ENCODE results near the gene HNRNPM. TPM values are rescaled to one million over a fixed set of nuclear protein-coding genes. Genes with fewer than 3 reads are reported as not detected.
A peak's percentile ranks its signal among the peaks of the same experiment; 100 is the strongest.
"Not testable (repeated sequence)": the region's sequence is repeated elsewhere in the genome, so short reads cannot be mapped to it uniquely, and the experiment has no call there.

The HNRNPM gene
- total and polyA plus RNA-seq, 5 experiments from 2014 or later: 207 to 304 (median 217) TPM

- POLR2A ChIA-PET: interaction anchor here (0.5 to 19.3 kb wide), 16 partner anchors 8 to 239 kb away, joined by 3 to 802 read pairs (median 6); partner anchors contain the start of genes HNRNPM, MYO1F and ZNF414
- DNase-seq: peak; percentile 34 to 78 (median 64)
- Mint-ChIP-seq H3K27me3 (no peaks in the 10 kb centered on the region), H3K4me3 (peak overlapping the region; percentile 90 to 97 (median 94)), H3K36me3 (peaks cover 0 to 7% (median 0%) of the 10 kb centered on the region in 3 donors), H3K4me1 (peaks cover 14 to 38% (median 26%) of the 10 kb centered on the region in 4 donors), H3K27ac (peak overlapping the region; percentile 68 to 95 (median 92)), H3K9me3 (no peaks in the 10 kb centered on the region)
- peak; percentile 83 to 86 for ATAC-seq
Measured at GRCh38 chr19:8505680-8506401, 61.1 kb downstream of the HNRNPM start.

- peak overlapping the region; percentile 31 to 93 (median 86) for H3K27ac Mint-ChIP-seq
- H3K4me3 Mint-ChIP-seq: peak overlapping the region; percentile 75 to 97 (median 94)
- ATAC-seq (no peak), DNase-seq (no peak)
- H3K4me1 Mint-ChIP-seq: peaks cover 13 to 35% (median 24%) of the 10 kb centered on the region in 4 donors
- no peaks in the 10 kb centered on the region for H3K9me3 Mint-ChIP-seq
- H3K27me3 Mint-ChIP-seq: no peaks in the 10 kb centered on the region
- H3K36me3 Mint-ChIP-seq: peaks cover 0 to 7% (median 0%) of the 10 kb centered on the region in 3 donors
- POLR2A ChIA-PET: interaction anchor here (0.8 to 19.3 kb wide), 13 partner anchors 7 to 107 kb away, joined by 3 to 802 read pairs (median 6); partner anchors contain the start of genes HNRNPM, MYO1F and ZNF414
Measured at GRCh38 chr19:8506402-8506957, 61.7 kb downstream of the HNRNPM start.

- H3K27me3 Mint-ChIP-seq: no peaks in the 10 kb centered on the region
- H3K36me3 Mint-ChIP-seq: peaks cover 0 to 9% (median 0%) of the 10 kb centered on the region in 3 donors
- H3K4me1 Mint-ChIP-seq: peaks cover 18 to 42% (median 40%) of the 10 kb centered on the region in 4 donors
- H3K27ac Mint-ChIP-seq: peak overlapping the region in 1 of 10 donors; percentile 18
- POLR2A ChIA-PET: interaction anchor here (0.6 to 19.3 kb wide), 3 partner anchors 14 to 76 kb away, joined by 3 to 802 read pairs (median 4); partner anchors contain the start of gene MYO1F
- DNase-seq (no peak), ATAC-seq (no peak)
- no peaks in the 10 kb centered on the region for H3K9me3 Mint-ChIP-seq
- H3K4me3 Mint-ChIP-seq: no peak overlapping the region
Measured at GRCh38 chr19:8510589-8511115, 65.9 kb downstream of the HNRNPM start.

- Mint-ChIP-seq H3K4me1 (peaks cover 15 to 44% (median 41%) of the 10 kb centered on the region in 4 donors), H3K4me3 (no peak overlapping the region), H3K9me3 (no peaks in the 10 kb centered on the region), H3K27ac (peak overlapping the region in 1 of 10 donors; percentile 37), H3K27me3 (no peaks in the 10 kb centered on the region), H3K36me3 (peaks cover 0 to 9% (median 0%) of the 10 kb centered on the region in 3 donors)
- DNase-seq (no peak), ATAC-seq (no peak)
- POLR2A ChIA-PET: interaction anchor here (8.4 to 19.3 kb wide), 2 partner anchors 17 to 62 kb away, joined by 104 to 802 read pairs; partner anchors contain the start of gene MYO1F
Measured at GRCh38 chr19:8511573-8512101, 66.9 kb downstream of the HNRNPM start.

GRCh38 chr19:8512115-8512967 lies 67.6 kb downstream of the HNRNPM start:
- no peaks in the 10 kb centered on the region for H3K9me3 Mint-ChIP-seq
- H3K36me3 Mint-ChIP-seq: peaks cover 0 to 9% (median 0%) of the 10 kb centered on the region in 3 donors
- peak overlapping the region; percentile 28 to 86 (median 69) for H3K27ac Mint-ChIP-seq
- POLR2A ChIA-PET: interaction anchor here (0.9 to 19.3 kb wide), 9 partner anchors 8 to 100 kb away, joined by 3 to 802 read pairs (median 29); partner anchors contain the start of genes HNRNPM, MYO1F and PRAM1
- ATAC-seq (no peak), DNase-seq (no peak)
- no peaks in the 10 kb centered on the region for H3K27me3 Mint-ChIP-seq
- H3K4me1 Mint-ChIP-seq: peaks cover 15 to 48% (median 46%) of the 10 kb centered on the region in 4 donors
- peak overlapping the region; percentile 8 to 75 (median 52) for H3K4me3 Mint-ChIP-seq

- peaks cover 22 to 56% (median 53%) of the 10 kb centered on the region in 4 donors for H3K4me1 Mint-ChIP-seq
- peak overlapping the region; percentile 90 to 98 (median 96) for H3K4me3 Mint-ChIP-seq
- H3K36me3 Mint-ChIP-seq: peaks cover 0 to 6% (median 0%) of the 10 kb centered on the region in 3 donors
- DNase-seq (no peak), ATAC-seq (no peak)
- H3K27me3 Mint-ChIP-seq: no peaks in the 10 kb centered on the region
- peak overlapping the region; percentile 94 to 99 (median 98) for H3K27ac Mint-ChIP-seq
- H3K9me3 Mint-ChIP-seq: no peaks in the 10 kb centered on the region
- POLR2A ChIA-PET: interaction anchor here (0.5 to 19.3 kb wide), 25 partner anchors 9 to 129 kb away, joined by 3 to 802 read pairs (median 7); partner anchors contain the start of genes HNRNPM, MARCHF2, MYO1F and PRAM1
Measured at GRCh38 chr19:8513036-8513686, 68.4 kb downstream of the HNRNPM start.

- Mint-ChIP-seq H3K27ac (peak within 1 kb of the TSS; percentile 94 to 99 (median 98)), H3K9me3 (no peaks in the 10 kb centered on the region), H3K27me3 (no peaks in the 10 kb centered on the region), H3K4me1 (peaks cover 25 to 62% (median 60%) of the 10 kb centered on the region in 4 donors), H3K4me3 (peak within 1 kb of the TSS; percentile 90 to 98 (median 96)), H3K36me3 (peaks cover 0 to 3% (median 0%) of the 10 kb centered on the region in 3 donors)
- peak; percentile 91 to 100 (median 97) for DNase-seq
- peak; percentile 75 to 78 for ATAC-seq
- POLR2A ChIA-PET: interaction anchor here (0.5 to 19.3 kb wide), 30 partner anchors 8 to 319 kb away, joined by 3 to 802 read pairs (median 6); partner anchors contain the start of genes HNRNPM, MARCHF2, MYO1F and NDUFA7
Measured at GRCh38 chr19:8513687-8514504, 69.1 kb downstream of the HNRNPM start, which contains the start of gene ZNF414. TSS of gene ZNF414 (minus strand) at chr19:8514167. CDS start at chr19:8514046, 121 bp downstream.

- POLR2A ChIA-PET: interaction anchor here (0.6 to 19.3 kb wide), 23 partner anchors 8 to 1276 kb away, joined by 3 to 802 read pairs (median 6); partner anchors contain the start of genes HNRNPM, MARCHF2, MYO1F and NDUFA7
- not testable (repeated sequence) for ATAC-seq, H3K9me3 Mint-ChIP-seq, H3K36me3 Mint-ChIP-seq, DNase-seq, H3K27me3 Mint-ChIP-seq
- H3K27ac Mint-ChIP-seq: peak overlapping the region; percentile 94 to 99 (median 98)
- peaks cover 25 to 68% (median 63%) of the 10 kb centered on the region in 4 donors for H3K4me1 Mint-ChIP-seq
- H3K4me3 Mint-ChIP-seq: peak overlapping the region; percentile 90 to 98 (median 96)
Measured at GRCh38 chr19:8514505-8515009, 69.8 kb downstream of the HNRNPM start.

- DNase-seq (peak in 9 of 10 donors; percentile 49 to 89 (median 62)), ATAC-seq (peak; percentile 50 to 68)
- Mint-ChIP-seq H3K36me3 (peaks cover 0 to 2% (median 0%) of the 10 kb centered on the region in 3 donors), H3K27ac (peak overlapping the region; percentile 94 to 99 (median 98)), H3K9me3 (no peaks in the 10 kb centered on the region), H3K4me1 (peaks cover 27 to 72% (median 65%) of the 10 kb centered on the region in 4 donors), H3K4me3 (peak overlapping the region; percentile 90 to 98 (median 94)), H3K27me3 (no peaks in the 10 kb centered on the region)
- POLR2A ChIA-PET: interaction anchor here (0.6 to 19.3 kb wide), 7 partner anchors 11 to 1275 kb away, joined by 3 to 802 read pairs (median 37); partner anchors contain the start of genes MYO1F and PRAM1
Measured at GRCh38 chr19:8515317-8515716, 70.5 kb downstream of the HNRNPM start.
